Measurements from ENCODE around the gene MRTFB.
"Not testable (repeated sequence)": the region's sequence is repeated elsewhere in the genome, so short reads cannot be mapped to it uniquely, and the experiment has no call there.

The MRTFB gene

DNA sequence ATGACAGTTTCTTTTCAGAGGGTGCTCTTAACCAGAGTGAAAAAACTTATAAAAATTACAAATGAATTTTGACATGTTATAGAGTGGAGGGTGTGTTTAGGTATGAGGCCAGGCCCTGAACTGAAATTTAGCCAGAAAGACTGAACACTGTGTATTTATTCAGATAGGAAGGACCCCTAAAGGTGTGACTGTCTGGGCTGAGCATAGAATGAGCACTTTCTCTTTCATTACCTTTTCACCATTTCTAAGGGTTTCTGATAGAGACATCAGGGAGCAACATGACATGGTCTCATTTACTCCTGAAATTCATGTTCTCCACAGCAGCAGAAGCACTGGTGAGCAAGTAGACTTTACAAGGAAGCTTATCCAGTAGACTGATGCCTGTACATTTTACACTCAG lies 32.9 kb downstream of the MRTFB start:
- no peak for DNase-seq (ENCODE audit: low read depth in 2 of 2)

DNA sequence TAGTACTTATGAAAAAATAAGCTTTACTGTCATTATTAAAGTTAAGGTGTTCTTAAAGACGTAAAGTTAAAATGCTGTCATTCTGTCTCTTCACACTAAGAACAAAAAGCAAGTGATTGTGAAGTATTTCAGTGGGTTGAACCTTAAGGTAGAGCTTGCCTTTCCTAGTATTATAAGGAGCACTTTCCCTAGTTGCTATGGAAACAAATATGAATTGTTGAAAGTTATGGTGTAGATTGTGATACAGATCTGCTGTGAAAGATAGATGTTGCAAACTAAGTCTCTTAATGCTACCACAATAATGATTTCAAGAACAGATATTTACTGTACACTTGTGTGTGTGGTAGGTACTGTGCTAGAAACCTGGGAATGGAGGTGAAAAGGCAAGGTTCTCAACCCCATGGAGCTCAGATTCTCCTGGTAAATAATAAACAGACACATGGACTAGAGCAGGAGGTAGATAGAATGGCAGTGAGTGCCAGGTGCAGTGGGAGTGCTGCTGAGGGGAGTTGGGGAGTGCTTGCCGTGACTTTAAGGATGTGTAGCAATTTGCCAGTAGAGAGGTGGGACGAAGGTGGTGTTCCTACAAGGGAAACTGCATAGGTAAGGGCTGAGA lies 34.7 kb downstream of the MRTFB start:
- DNase-seq (ENCODE audit: low read depth in 2 of 2): no peak

DNA sequence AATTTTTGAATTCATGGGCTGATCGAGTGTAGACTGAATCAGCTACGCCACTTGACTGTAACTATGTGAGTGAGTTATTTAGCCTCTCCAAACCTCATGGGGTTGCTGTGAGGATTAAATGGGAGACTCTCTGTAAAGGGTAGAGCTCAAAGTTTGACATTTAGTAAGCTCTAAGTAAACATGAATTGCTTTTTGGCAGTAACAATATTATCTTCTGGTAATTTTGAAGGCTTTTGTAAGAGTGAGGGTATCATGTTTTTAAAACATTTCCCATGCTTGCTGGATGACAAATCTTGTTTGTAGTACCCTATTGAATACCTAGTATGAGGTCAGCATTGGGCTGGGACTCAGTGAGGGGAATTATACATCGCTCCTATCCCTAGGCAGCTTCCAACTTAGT lies 35.3 kb downstream of the MRTFB start:
- no peak for DNase-seq (ENCODE audit: low read depth in 2 of 2)

DNA sequence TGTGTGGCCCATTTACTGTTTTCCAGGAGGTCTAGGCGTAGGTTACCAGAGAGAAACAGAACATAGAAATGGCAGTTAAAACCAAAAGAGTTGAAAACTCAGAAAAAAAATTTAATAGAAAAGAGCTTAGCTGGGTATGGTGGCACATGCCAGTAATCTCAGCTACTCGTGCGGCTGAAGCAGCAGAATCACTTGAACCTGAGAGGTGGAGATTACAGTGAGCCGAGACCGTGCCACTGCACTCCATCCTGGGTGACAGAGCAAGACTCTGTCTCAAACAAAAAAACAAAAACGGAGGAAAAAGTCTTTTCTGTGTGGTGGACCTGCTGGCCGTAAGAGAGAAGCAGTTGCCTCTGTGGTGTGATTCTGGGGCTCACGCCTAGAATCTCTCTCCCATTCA lies 35.8 kb downstream of the MRTFB start:
- no peak for DNase-seq (ENCODE audit: low read depth in 2 of 2)

DNA sequence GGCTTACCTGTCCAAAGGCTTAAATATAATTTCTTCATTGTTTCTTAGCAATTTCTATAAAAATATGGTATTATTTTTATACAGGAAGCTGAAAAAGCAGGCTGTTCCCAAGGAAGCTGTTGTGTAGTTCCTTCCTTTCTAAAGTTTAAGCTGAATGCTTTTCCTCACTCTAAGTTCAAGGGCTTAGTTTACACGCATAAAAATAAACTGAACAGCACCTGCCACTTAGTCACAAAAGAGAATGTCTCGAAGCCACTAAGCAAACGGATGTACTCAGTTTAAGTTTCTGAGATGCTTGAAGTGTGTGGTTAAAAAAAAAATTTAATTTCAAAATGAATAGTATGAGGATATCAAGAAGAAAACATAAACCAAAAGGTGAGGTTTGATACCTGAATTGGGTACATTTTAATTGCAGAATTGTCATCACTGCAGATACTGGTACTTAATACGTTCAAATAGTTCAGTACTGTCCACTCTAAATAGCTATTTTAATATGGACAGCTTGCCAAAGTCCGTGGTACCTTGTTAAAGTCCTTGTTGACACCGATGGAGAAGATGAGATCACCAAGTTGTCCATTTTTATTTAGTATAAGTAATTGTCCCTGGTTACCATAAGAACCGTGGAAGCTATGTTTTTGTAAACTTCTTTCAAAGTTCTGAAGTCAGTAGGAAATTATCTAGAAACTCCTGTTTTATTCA lies 38.1 kb downstream of the MRTFB start:
- no peak for DNase-seq (ENCODE audit: low read depth in 2 of 2)

DNA sequence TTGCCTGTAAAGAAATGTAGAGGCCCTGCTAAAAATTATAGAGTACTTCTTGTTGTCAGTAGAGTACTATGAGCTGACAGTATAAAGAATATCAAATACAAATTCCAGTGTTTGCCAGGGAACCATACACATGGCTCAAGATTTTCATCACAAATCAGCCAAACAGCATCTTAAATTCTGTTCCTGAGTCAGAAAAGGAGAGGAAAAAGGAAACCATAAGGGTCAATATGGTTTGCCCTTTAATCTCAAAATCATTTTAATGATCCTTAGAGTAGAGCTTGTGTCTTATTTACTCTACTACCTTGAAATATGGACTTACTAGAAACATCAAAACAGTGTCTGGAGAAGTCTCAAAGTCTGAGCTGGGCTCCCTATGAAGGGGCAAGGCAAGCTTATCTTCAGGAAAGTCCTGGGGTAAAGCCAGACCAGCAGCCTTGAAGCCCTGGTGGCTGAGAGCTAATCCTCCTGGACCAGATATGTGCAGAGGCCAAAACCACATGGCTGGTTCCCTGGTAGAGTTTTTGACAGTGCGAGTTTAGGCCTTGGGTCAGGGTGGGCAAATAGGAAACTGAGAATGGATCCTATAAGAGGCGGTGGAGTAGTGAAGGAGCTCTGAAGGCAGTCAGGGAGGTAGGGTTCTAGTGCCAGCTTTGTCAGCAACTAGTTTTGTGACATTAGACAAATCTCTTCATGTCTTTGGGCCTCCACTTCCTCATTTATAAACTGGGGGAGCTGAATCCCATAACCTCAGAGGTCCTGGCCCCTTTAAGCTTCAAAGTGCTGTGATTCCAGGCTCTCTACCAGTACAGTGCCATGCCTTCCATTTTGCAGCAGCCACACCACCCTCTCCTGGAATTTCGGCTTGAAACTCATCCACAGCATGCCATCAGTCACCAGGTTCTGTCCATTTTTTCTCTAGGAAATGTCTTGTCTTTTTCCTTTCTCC lies 38.9 kb downstream of the MRTFB start:
- no peak for DNase-seq (ENCODE audit: low read depth in 2 of 2)

DNA sequence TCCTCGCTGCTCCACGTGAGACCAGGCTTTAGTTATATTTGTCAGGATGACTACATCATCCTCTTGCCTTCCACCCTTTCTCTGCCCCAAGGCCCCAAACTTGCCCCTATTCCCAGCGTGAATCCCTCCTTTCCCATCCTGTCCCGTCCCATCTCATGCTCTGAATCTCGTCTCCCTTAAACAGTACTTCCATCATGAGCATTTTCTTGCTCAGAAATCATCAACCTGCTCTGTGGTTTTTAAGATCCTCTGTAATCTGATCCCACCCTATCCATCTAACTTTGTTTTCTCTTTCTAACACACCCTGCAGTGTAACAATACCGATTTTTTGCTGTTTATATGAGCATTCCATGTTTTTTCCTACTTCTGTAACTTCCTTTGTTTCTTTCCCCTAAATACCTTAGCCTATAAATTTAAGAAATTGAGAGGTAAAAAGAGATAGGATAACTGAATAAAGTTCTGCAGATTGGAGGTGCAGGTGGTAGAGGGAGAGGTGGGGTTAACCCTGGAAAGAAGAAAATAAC lies 39.7 kb downstream of the MRTFB start:
- DNase-seq (ENCODE audit: low read depth in 2 of 2): no peak

DNA sequence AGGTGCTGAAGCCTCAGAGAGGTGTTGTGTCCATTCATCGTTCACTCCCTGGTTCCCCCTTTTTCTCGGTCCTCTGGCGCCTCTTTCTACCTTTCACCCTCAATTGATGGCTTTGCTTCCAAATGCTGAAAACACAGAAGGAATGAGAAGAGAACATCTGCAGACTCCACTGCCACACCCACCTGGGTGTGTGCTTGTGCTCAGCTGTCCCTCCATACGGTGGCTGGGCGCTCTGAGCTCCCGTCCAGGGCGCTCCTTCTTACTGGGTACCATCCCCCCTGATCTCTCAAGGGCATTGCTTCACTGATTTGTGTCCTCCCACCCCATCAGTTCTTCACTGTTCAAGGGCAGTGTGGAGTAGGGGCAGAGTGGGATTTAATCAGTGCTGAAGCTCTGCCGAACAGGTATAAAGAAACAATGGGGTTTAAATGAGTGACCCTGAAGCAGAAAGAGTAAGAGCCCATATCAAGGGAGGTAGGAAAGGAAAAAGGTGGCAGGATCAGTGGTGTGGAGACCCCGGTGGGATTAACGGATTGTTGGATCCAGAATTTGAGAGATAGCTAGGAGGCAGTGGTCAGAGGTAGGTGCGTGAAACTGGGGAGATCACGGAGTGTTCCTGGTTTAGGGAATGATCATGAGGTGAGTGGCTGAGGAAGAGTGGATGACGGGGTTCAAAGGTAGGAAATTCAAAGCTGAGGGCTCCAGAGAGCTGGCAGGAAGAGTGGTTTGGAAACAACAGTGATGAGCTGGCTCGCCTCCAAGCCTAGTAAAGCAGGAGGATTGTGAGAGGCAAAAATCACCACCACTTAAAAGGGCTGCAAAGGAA lies 40.8 kb downstream of the MRTFB start:
- DNase-seq (ENCODE audit: low read depth in 2 of 2): no peak

DNA sequence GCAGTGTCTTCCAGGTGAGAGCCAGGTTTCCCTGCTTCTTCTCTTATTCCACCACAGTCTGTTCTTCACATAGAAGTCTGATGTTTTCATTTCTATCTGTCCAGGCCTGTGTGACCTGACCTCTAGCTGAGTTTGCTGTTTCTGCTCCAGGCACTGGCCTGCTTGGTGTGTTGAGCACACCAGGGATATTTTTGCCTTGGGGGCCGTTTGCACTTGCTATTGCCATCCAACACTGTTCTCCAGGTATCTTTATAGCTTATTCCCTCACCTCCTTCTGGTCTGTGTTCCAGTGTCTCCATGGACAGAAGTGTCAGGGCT lies 41.4 kb downstream of the MRTFB start:
- DNase-seq (ENCODE audit: low read depth in 2 of 2): no peak

DNA sequence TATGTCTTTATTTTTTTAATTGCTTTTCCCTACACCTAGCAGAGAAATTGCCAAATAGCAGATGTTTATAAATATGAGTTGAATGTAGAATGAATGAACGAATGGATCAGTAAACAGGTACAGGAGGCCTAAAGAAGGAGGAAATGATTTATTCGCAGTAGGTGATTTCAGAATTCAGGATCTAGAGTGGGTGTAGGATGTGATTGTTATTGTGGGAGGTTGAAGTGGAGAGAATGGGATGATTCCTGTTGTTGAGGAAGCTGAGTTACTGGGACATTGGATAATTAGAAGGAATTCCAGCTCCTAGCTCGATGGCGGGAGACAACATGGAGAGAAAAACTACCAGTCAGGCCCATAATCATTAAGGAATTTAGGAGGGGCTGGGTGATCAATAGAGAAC lies 42.2 kb downstream of the MRTFB start:
- DNase-seq (ENCODE audit: low read depth in 2 of 2): no peak

DNA sequence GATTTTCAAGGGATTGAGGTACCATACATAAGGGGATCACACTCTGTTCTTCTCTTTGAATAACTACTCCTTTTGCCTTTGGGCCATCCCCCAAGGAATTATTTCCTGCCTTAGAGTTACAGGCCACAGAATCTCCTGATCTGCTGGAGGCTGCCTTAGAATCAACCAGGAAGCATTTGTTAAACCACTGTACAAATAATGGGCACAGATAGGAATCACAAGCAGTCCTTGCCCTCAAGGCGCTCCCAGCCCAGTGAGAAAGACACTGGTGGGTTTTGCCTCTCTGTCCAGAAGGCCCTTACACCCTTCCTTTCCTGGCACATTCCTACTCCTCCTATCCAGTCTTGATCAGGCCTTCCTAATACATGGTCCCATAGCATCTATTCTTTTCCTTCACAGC lies 45.9 kb downstream of the MRTFB start:
- DNase-seq (ENCODE audit: low read depth in 2 of 2): no peak

DNA sequence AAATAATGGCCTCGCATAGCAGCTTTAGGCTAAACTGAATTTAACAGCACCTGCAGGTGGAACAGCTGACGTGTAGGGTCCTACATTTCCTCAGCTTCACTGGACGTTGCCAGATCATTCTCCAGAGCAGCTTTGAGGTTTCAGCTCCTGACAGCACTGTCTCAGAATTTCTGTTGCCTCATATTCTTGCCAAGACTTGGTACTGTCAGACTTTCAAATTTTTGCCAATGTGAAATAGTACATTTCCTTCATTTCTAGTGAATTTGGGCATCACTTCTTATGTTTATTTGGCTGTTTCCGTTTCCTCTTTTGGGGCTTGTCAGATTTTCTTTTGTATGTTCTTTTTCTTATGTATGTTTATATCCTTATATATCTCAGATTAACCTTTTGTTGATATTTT lies 48.7 kb downstream of the MRTFB start:
- DNase-seq (ENCODE audit: low read depth in 2 of 2): no peak

DNA sequence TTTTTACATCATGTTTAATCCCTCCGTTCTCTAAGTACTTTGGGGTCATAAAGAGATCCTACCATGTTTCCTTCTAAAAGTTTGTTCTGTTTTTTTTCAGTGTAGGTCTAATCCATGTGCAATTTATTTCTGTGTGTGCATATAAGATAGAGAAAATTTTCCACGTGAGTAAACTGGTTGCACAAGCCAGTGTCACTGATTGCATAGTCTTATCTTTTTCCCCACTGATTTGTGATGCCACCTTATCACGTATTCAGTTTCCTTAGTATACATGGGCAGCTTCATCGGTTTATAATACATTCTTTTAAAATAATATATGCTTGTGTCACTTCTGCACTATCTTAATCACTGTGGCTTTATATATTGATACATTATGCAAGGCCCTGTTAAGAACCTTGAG lies 49.2 kb downstream of the MRTFB start:
- DNase-seq (ENCODE audit: low read depth in 2 of 2): no peak

DNA sequence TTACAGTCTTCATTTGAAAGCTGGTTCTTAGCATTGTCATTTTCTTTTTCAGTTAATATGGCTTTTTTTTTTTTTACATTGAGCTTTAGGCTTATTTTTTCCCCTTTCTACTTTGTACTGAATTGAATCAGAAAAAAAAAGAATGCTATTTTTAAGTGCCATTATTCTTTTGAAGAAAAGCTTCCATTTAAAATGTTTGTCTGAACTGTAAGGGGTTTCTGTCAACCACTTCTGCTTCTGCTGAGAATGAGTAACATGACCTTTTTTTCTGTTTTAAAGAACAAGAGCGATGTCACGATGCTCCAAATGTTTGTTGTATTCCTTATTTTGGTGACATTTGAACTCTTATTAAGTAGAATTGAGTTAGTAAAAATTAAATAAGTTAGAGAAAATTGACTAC lies 50.0 kb downstream of the MRTFB start:
- no peak for DNase-seq (ENCODE audit: low read depth in 2 of 2)

DNA sequence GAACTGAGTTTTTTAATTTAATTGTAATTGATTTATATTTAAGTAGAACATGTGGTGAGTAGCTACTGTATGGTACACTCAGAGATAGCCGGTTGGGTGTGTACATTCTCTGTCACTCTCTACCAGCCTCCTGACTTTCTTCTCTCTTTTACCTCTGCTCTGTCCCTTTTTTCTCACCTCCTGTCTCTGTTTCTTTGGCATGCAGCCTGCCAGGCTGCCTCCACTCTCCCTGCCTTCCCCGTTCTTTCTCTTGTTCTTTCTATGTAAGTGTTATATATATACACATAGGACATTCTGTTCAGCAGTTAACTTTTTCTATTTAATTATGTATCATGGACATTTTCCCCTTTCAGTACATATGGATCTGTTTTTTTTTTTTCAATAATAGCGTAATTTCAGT lies 50.8 kb downstream of the MRTFB start:
- DNase-seq (ENCODE audit: low read depth in 2 of 2): no peak

DNA sequence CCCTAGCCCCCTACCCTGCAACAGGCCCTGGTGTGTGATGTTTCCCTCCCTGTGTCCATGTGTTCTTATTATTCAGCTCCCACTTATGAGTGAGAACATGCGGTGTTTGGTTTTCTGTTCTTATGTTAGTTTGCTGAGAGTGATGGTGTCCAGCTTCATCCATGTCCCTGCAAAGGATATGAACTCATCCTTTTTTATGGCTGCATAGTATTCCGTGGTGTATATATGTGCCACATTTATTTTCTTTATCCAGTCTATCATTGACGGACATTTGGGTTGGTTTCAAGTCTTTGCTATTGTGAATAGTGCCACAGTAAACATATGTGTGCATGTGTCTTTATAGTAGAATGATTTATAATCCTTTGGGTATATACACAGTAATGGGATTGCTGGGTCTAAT lies 51.3 kb downstream of the MRTFB start:
- not testable (repeated sequence) for DNase-seq (ENCODE audit: low read depth in 2 of 2)

DNA sequence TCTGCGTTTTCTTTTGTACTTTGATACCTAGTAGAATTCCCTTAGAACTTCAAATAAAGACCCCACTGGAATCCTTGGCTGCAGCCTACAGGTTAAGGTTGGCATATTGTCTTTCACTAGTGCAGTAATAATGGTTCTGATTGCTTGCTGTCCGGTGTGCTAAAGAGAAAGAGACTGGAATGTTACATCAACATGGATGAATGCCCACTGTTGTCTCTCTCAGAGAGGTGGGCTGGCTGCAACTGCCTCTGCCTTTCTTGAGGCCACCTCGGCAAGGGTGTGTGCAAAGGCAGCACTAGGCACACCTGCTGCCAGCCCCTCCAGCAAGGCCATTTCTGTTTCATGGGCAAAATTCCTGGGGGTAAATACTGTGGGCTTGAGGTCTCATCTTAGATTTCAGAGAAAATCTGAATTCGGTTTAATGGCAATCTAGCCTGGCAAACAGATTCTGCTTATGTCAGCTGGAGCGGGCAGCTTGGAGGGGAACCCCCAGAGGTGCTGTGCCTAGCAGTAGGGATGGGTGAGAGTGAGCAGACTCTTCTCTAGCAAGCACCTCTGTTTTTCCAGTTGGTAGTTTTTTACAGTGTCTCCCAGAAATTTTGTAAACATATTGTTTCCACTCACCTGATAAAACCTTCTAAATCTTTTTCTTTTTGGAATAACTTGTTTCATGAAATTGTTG lies 54.0 kb downstream of the MRTFB start:
- DNase-seq (ENCODE audit: low read depth in 2 of 2): no peak

DNA sequence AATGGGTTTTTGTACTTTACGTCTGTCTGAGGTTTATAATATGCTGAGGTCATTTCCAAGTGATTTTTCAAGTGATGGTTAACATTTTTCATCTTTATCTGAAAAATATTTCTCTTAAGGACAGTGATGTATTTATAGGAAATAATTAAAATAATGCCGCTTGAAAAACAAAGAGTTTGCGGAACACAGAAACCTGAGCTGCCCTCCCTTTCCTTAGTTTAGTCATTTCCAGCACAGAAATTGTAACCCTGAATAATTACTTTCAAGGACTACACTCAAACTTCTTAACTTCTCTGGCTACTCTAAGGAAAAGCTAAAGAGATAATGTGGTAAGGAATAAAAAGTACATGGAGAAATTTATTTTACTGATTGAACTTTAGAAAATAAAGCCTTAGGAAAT lies 54.6 kb downstream of the MRTFB start:
- DNase-seq (ENCODE audit: low read depth in 2 of 2): no peak

DNA sequence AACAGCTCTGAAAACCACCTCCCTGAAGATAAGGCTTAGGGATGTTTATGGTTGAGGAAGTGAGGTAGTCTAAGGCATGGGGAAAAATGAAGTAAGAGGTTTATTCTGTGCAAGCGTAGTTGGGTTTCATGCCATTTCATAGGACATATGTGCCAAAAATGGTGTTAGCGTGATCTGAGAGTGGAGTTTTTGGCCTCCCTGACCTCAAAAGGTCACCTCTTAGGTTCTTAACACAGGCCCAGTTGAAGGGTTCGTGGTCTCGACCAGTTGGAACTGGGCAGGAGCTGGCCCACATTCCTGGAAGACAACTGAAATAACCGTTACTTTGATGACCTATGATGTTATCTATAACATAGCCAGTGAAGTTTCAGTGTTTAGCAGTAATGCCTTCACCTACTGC lies 57.0 kb downstream of the MRTFB start:
- DNase-seq (ENCODE audit: low read depth in 2 of 2): no peak

DNA sequence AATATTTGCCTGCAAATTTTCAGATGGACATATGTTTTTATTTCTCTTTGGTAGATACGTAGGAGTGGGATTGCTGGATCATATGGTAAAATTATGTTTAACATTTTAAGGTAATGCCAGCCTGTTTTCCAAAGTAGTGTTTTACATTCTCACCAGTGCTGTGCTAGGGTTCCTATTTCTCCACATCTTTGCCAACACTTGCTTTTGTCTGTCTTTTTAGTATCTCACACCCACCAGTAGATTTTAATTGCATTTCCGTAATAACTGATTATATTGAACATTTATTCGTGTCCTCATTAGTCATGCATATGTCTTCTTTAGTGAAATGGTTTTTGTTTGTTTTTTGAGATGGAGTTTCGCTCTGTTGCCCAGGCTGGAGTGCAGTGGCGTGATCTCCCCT lies 58.4 kb downstream of the MRTFB start:
- no peak for DNase-seq (ENCODE audit: low read depth in 2 of 2)

Data from stimulated activated CD4-positive, alpha-beta T cell treated with anti-CD3 and anti-CD28 coated beads, Interleukin-1b, Interleukin-23, amount 100 ng/mL, for 4 hours (primary cell).